Left lung (tissue), 10 donors: ENCODE results near the gene PAMR1. TPM values are rescaled to one million over a fixed set of nuclear protein-coding genes. Genes with fewer than 3 reads are reported as not detected.

ENCODE experiments used
- ATAC-seq: fragments of 200-7000 bp; cut with Tn5 transposase; one replicate; pipeline ENCODE4 v1.9.1; 2020; ENCODE audit warnings: moderate library complexity
- DNase-seq, 4 donors: peaks; one replicate each; pipeline ENCODE4 v3.0.0-alpha.2; 2013 to 2020
- H3K27ac ChIP-seq, 2 donors: fragments of 200-600 bp; sonication (generic) in 1 of 2; one replicate each; pipeline versions ENCODE4 v1.5.0 to v1.8.0; 2020 to 2021
- H3K27me3 ChIP-seq, 2 donors: fragments of 200-600 bp; sonication (generic) in 1 of 2; one replicate each; pipeline versions ENCODE4 v1.5.0 to v1.8.0; 2020 to 2021
- H3K36me3 ChIP-seq, 2 donors: fragments of 200-600 bp; sonication (generic) in 1 of 2; one replicate each; pipeline versions ENCODE4 v1.5.0 to v1.8.0; 2020 to 2021
- H3K4me1 ChIP-seq, 2 donors: fragments of 200-600 bp; one replicate each; pipeline ENCODE4 v1.8.0; 2021
- H3K4me3 ChIP-seq, 2 donors: fragments of 200-600 bp; sonication (generic) in 1 of 2; one replicate each; pipeline versions ENCODE4 v1.5.0 to v1.8.0; 2020 to 2021; ENCODE audit warnings: mild to moderate bottlenecking in 1 of 2
- H3K9me3 ChIP-seq, 2 donors: fragments of 200-600 bp; sonication (generic) in 1 of 2; one replicate each; pipeline versions ENCODE4 v1.5.0 to v1.8.0; 2020 to 2021
- intact Hi-C, 2 donors: fragments of 100-400 bp; cut with DNase I; formaldehyde crosslinking; loops; one replicate each; pipeline versions ENCODE4 v1.11.2 to v1.14.2; 2022
- polyA plus RNA-seq, 6 donors: library from polyadenylated mRNA; unstranded; fragments of 120-200 nt; gene quantifications; one replicate each; pipeline ENCODE4 v1.2.1, GENCODE V29; 2013; ENCODE audit not compliant: insufficient read length in 6 of 6
- total RNA-seq, 2 donors: library from RNA; stranded (reverse); fragmentation: NEBNext Ultra II Directional; extraction: Animal tissue kit (Norgen Biotek cat#: 25700); gene quantifications; one replicate each; pipeline ENCODE4 v1.2.1, GENCODE V29; 2021
- TF ChIP-seq, protein P1 (sequence below), 2 donors: fragments of 200-600 bp; sonication (generic) in 1 of 2; IDR thresholded peaks; one replicate each; pipeline versions ENCODE4 v1.5.0 to v1.8.0; 2021; ENCODE audit warnings: antibody characterized with exemption in 2 of 2
- donor health status: DM: no; HTN: yes; CAD: no.
- donor health status: DM: no; HTN: no; CAD: no.

PAMR1 gene
- total and polyA plus RNA-seq, 8 donors: 0.65 to 14.4 (median 9.1) TPM

DNA sequence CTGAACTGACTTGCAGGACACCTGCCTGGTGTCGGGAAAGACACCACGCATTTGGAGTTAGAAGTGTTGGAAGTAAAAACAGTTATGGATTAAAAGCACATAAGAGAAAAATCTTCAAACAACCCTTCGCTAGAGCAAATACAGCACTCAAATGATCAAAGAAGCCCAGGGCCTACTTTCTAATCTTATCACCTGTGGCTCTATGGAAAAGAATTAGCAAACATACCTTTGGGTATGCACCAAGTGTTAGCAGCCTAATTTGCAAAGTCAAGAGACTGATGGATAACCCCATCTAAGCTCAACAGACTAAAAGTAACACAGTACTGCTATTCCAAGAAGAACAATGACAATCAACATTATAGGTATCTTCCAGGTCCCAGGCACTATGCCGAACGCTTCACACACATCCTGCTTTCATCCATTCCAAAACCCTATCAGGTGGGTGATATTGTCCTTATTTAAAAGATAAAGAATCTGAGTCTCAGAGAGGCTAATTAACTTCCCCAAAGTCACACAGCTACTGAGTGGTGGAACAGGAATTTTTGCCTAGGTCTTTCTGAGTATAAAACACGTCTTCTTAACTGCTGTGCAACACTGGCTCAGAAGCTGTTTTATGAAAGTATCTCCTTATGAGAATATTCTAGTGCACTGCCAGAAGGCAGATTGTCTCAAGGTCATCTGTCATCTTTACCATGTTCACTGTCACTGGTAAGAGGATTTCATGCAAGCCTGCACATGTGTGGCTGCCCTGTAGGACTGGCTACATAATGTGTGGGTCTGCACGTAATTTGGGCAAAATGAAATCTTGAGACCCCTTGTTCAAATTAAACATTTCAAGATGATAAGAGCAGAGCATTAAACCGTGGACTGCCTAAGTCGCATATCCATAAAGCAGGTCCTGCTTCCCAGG, 122.4 kb downstream of the PAMR1 start:
- Histone ChIP-seq H3K27me3 (no peaks in the 10 kb centered on the region), H3K4me3 (no peak overlapping the region), H3K9me3 (no peaks in the 10 kb centered on the region), H3K36me3 (no peaks in the 10 kb centered on the region), H3K27ac (no peak overlapping the region), H3K4me1 (peaks cover 0 to 3% of the 10 kb centered on the region in 2 donors)
- no peak for DNase-seq
- ATAC-seq: peak; percentile 44
- intact Hi-C loops: no loop called here
- TF ChIP-seq, protein P1, sequence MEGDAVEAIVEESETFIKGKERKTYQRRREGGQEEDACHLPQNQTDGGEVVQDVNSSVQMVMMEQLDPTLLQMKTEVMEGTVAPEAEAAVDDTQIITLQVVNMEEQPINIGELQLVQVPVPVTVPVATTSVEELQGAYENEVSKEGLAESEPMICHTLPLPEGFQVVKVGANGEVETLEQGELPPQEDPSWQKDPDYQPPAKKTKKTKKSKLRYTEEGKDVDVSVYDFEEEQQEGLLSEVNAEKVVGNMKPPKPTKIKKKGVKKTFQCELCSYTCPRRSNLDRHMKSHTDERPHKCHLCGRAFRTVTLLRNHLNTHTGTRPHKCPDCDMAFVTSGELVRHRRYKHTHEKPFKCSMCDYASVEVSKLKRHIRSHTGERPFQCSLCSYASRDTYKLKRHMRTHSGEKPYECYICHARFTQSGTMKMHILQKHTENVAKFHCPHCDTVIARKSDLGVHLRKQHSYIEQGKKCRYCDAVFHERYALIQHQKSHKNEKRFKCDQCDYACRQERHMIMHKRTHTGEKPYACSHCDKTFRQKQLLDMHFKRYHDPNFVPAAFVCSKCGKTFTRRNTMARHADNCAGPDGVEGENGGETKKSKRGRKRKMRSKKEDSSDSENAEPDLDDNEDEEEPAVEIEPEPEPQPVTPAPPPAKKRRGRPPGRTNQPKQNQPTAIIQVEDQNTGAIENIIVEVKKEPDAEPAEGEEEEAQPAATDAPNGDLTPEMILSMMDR (IDR thresholded peaks at IDR 0.05): no peak

DNA sequence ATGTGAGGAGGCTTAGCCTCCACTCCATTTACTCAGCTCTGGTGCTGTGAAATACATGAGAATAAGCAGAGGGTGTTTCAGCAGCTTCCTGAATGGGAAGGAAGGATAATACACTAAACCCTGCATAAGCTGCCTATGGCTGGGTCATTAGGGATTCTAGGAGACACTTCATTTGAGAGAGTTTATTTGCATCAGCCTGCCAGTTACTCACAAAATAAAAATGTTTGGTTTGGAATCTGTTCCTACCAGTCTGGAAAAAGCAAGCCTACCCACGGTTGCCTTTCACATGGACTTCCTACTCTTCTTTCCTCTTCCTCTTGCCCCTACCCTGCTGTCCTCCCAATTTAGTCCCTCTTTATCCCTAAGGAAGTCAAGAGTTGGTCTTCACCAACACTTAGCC, 126.5 kb downstream of the PAMR1 start:
- no peak for DNase-seq
- intact Hi-C loops: loop anchor here in 1 of 2 donors (10.0 kb wide), 1 partner anchor 474 kb away; no protein-coding TSS in a partner anchor

DNA sequence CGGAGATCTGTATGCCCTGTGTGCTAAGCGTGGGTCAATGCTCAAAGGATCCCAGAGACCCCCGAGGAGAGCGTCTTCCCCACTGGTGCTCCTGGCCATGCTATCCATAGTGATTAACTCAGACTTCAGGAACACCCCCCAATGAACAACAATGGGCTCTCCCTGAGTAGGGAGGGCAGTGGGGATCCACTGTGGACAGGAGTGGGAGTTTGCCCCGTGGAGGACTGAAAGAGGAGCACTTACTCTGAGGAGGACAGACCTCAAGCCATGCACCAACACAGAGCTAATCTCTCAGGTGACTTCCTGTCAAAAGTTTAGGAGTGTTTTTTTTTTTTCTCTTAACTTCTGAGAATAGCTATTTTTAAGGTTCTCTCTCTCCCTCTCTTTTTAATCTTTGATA, 130.5 kb downstream of the PAMR1 start:
- Histone ChIP-seq H3K27ac (no peak overlapping the region), H3K27me3 (no peaks in the 10 kb centered on the region), H3K4me3 (no peak overlapping the region), H3K36me3 (no peaks in the 10 kb centered on the region), H3K9me3 (no peaks in the 10 kb centered on the region), H3K4me1 (peaks cover 0 to 25% of the 10 kb centered on the region in 2 donors)
- DNase-seq: no peak
- no peak for ATAC-seq
- TF ChIP-seq, protein P1 (IDR thresholded peaks at IDR 0.05): no peak
- intact Hi-C loops: loop anchor here in 1 of 2 donors (5.0 to 10.0 kb wide), 2 partner anchors 398 to 470 kb away; no protein-coding TSS in a partner anchor

More for the DNA sequence above, 126.5 kb downstream of the PAMR1 start:
- H3K4me1 ChIP-seq: no peaks in the 10 kb centered on the region
- ATAC-seq: no peak
- no peaks in the 10 kb centered on the region for H3K9me3 ChIP-seq
- TF ChIP-seq, protein P1 (IDR thresholded peaks at IDR 0.05): no peak
- no peaks in the 10 kb centered on the region for H3K27me3 ChIP-seq
- no peak overlapping the region for H3K27ac ChIP-seq
- no peak overlapping the region for H3K4me3 ChIP-seq
- H3K36me3 ChIP-seq: no peaks in the 10 kb centered on the region

DNA sequence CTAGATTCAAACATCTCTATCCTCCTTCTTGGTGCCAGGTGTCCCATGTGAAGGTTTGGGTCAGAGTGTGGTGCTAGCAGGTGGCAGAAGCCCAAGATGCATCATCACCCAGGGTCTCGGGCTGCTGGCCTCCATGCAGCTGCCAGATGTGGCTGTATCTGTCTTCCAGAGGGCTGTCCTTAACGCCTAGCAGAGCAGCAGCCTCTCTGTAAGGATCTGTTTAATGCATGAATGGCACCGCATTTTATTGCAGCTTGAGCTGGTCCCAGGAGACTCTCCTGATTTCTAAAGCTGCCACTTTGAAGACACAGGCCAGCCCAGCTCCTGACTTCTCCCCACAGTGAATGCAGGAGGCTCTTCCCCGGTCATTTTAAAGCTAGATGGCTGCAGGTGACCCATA, 132.3 kb downstream of the PAMR1 start:
- Histone ChIP-seq H3K27me3 (no peaks in the 10 kb centered on the region), H3K36me3 (no peaks in the 10 kb centered on the region), H3K9me3 (no peaks in the 10 kb centered on the region), H3K4me1 (peaks cover 0 to 25% of the 10 kb centered on the region in 2 donors), H3K27ac (no peak overlapping the region), H3K4me3 (no peak overlapping the region)
- no peak for DNase-seq
- TF ChIP-seq, protein P1 (IDR thresholded peaks at IDR 0.05): no peak
- intact Hi-C loops: loop anchor here in 1 of 2 donors (5.0 to 10.0 kb wide), 2 partner anchors 396 to 468 kb away; no protein-coding TSS in a partner anchor
- ATAC-seq: no peak
